Measurements from ENCODE around the gene MBNL1.

MBNL1 gene, protein sequence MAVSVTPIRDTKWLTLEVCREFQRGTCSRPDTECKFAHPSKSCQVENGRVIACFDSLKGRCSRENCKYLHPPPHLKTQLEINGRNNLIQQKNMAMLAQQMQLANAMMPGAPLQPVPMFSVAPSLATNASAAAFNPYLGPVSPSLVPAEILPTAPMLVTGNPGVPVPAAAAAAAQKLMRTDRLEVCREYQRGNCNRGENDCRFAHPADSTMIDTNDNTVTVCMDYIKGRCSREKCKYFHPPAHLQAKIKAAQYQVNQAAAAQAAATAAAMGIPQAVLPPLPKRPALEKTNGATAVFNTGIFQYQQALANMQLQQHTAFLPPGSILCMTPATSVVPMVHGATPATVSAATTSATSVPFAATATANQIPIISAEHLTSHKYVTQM

DNA sequence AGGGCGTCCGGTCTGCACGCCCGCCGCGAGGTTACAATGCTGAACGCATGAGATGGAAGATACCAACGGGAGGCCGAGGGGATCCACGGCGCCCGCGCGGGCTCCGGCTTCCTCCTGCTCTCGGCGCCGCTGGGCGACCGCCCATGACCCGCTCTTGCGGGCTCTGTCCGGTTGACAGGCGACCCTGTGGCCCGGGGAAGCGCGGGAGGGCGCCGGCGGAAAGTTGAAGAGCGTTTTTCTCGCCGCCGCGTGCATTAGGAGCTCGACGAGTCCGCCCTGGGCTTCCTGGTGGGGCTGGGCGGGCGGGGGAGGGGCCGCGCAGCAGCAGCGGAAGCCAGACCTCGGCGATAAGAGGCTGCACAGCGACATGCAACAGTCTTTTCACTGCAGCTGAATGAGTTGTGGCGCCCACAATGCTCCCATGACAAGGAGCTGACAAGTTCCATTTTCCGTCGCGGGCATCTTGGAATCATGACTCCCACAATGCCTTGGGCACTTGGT is at the start of gene MBNL1:
TSS of gene MBNL1 (plus strand) at position 375 of the 501 bp plus-strand sequence. CDS start 31,265 bp downstream, outside the sequence.
- peak; percentile 27 for DNase-seq

DNA sequence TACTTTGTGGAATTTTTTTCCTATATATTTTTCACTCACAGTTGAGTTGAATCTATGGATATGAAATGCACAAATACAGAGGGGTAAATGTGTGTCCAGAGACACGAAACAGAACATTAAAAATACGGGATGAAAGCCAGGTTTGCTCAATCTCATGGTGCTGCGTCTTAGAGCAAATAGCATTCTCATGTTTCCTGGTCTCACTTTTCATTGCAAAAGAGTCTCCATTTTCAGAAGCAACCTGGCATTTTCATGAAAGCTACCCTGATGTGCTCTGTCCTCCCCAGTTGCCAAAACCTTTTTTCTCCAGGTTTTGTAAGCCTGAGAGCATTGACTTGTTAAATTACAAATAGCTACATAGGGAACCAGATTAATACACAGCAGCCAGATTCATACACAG is 49.5 kb upstream of the MBNL1 start:
- no peak for DNase-seq

DNA sequence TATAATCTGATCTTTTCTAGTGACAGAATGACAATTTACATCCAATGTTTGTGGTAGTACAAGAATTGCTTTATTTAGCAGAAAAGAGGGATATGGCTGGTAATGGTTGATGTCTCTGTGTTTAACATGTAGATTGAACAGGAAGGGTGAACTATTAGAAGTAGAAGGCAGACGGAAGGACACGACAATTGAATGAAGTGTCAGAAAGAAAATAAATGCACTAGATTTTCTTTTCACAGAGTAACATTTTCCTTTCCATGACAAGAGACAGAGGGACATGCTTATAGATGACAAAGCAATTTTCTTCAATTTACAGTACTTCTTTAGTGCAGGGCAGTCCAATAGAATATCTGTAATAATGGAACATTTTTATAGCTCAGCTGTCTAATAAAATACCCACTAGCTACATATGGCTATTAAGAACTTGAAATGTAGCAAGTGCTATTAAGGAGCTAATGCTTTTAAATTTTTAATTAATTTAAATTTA is 48.9 kb upstream of the MBNL1 start:
- no peak for DNase-seq

DNA sequence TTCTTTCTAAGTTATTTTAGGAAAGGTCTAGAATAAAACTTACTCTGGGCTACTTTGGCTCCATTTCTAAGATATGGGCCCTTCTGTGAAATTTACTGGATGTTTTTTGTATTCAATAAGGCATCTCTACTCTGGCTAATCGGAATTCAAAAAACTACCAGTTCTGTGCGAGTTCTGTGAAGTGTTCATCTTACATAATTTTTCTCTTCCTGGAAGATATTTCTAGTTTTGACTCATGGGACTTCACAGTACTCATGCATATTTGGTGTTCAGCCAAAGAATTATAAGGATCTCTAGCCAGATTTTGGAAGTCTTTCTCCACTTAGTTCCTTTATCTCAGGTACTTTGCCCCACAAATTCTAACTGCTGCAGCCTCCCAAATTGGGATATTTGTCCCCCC is 46.4 kb upstream of the MBNL1 start:
- DNase-seq: no peak

DNA sequence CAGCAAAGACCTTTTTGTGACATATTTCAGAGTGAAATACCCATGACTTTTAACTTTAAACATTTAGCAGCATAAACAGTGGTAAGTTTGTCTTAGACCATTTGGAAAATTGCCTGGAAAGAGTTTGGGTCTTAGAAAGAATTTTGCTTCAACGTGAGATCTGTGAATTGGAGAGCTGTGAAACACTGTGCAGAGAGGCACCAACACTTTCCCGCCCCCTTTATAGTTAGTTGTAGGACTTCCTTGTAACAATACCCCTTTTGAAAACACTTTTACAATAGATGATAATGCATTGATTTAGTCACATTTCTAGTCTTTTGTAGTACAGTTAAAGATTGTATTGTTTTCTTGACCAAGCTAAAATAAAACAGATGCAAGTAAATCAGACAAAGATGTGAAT is 43.5 kb upstream of the MBNL1 start:
- DNase-seq: no peak

DNA sequence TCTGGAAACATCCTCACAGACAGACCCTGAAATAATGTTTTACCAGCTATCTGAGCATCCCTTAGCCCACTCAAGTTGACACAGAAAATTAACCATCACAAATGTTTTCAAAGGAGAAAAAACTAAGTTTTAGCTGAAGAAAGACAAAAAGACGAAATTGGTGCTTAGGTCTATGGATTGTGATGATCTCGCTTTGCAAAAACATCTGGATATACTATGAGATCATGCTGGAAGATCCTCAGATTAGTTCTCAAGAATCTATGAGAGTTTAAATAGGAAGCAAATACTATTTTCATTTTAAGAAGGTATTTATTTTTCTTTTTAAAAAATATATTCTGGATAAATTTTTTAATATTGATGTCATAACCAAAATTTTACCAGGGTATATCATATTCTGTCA is 42.6 kb upstream of the MBNL1 start:
- DNase-seq: no peak

DNA sequence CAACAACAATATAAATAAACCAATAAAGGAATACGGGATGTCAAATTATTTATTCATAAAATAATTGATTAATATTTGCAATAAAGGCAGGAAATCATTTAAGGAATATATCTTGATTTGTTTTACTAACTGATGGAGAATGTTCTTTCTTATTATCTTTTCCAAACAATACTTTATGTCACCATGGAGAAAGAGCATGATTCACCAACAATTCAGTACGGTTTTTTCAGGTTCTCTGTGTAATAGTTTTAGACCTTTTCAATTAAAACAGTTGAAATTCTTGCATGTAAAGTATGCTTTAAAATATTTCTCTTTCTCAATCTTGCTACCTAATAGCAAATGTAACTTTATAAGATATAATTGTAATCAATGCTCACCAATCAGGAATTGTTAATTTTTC is 41.7 kb upstream of the MBNL1 start:
- no peak for DNase-seq

DNA sequence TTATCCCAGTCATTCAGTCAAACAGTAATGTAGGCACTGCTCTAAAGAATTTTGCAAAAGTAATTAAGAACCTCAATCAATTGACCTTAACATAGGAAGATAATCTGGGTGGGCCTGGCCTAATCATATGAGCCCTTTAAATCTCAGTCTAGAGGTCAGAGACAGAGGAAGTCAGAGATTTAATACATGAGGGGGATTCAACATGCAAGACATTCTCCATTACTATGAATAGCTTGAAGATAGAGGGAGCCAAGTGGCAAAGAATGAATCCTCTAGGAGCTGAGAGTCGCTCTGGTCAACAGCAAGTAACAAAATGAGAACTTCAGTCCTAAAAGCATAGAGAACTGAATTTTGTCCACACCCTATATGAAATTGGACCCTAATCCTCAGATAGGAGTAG is 39.0 kb upstream of the MBNL1 start:
- no peak for DNase-seq

DNA sequence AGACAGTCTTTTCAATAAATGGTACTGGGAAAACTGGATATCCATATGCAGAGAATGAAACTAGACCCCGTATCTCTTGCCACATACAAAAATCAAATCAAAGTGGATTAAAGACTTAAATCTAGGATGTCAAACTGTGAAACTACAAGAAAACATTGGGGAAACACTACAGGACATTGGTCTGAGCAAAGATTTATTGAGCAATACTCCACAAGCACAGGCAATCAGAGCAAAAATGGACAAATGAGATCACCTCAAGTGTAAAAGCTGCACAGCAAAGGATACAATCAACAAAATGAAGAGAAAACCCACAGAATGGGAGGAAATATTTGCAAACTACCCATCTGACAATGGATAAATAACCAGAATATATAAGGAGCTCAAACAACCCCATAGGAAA is 38.4 kb upstream of the MBNL1 start:
- DNase-seq: no peak

DNA sequence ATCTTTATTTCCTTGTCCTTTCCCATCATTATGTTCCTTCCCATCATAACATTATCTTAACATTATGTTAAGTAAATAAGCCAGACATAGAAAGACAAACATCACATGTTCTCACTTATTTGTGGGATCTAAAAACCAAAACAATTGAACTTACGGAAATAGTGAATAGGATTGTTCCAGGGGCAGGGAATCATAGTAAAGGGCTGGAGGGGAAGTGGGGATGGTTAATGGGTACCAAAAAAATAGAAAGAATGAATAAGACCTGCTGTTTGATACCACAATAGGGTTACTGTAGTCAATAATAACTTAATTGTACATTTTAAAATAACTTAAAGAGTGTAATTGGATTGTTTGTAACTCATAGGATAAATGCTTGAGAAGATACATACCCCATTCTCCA is 36.7 kb upstream of the MBNL1 start:
- DNase-seq: no peak

DNA sequence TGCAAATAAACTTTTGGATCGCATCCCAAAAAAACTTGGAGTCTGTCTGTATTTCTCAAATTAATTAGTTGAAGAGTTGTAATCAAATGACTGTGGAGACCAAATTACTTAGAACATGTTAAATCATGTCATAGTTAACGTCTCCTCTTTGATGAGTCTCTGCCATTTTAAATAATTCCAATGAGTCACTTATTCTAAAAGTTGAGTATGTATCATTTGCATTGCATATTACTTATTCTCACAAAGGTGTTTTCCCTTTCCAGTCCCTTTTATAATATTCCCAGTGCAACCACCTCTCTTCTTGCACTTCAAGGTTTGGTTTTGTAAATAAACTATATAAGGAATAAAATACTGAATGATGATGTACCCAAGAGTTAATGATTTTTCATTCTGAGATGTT is 36.0 kb upstream of the MBNL1 start:
- no peak for DNase-seq

DNA sequence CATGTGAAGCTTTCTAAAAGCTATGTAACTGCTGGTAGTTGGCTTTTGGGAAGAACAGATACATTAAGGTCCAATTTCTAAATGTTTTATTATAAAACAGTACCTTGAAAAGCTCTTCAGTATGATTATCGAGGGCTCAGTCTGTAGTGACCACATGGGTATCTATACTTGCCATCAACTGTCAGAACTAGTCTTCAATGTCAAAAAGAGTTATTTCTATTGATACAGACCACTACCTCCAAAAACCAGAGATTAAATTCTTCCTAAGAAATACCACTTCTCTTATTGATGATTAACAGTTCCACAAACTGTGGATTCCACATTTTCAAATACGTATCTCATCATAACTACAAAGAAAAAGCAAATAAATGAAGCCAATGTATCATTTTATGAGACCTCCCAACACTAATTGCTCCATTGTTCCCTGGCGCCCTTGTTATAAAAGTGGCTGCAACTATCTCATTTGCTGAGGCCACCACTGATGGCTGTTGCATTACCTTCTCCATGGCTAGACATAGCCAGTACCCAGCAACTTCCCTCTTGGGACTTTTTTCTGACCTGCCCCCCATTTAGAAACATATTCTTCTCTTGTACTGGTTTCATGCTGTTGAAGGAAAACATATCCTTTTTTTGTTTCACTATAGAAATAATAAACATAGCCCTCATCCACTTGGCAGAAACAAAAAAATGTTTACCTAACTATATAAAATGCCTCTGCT is 33.9 kb upstream of the MBNL1 start:
- no peak for DNase-seq

DNA sequence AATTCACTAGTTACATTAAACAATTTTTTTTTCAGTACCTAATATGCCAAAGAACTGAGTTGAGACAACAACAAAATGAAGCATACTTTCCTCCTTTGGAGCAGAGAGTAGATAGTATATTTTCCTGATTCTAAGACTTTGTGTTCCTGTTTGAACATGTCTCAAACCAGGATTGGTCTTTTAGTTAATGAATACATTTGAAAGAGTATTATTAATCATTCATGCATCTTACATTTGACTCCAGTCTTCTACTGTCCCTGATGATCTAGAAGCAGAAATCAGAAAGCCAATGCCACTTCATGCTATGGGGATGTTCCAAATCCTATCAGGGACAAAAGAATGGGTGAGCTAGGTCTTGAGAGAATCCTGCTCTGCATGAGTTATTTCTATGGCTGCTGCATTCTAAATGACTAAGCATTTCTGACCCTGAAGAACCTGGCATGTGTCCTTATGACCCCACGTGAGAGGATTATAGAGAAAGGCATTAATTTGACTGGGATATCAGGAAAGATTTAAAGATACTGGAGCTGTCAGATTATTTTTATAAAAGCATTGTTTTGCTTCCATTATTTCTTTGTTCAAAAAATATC is 32.9 kb upstream of the MBNL1 start:
- no peak for DNase-seq

DNA sequence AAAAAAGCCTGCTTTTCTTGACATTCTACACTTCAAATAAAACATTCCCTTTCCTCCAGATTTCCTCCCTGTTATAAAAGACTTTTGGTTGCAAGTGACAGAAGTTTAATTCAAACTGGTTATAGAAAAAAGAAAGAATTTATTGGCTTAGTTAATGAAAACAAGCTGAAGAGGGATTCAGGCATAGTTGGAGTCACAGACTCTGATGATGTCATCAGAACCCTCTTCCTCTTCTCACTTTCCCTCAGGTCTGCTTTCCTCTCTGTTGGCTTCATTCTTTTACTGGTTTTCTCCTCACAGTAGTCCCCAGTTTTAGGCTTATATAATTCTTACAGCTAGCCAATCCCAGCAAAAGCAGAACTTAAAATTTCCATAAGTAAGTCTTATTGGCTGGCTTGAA is 32.0 kb upstream of the MBNL1 start:
- no peak for DNase-seq

DNA sequence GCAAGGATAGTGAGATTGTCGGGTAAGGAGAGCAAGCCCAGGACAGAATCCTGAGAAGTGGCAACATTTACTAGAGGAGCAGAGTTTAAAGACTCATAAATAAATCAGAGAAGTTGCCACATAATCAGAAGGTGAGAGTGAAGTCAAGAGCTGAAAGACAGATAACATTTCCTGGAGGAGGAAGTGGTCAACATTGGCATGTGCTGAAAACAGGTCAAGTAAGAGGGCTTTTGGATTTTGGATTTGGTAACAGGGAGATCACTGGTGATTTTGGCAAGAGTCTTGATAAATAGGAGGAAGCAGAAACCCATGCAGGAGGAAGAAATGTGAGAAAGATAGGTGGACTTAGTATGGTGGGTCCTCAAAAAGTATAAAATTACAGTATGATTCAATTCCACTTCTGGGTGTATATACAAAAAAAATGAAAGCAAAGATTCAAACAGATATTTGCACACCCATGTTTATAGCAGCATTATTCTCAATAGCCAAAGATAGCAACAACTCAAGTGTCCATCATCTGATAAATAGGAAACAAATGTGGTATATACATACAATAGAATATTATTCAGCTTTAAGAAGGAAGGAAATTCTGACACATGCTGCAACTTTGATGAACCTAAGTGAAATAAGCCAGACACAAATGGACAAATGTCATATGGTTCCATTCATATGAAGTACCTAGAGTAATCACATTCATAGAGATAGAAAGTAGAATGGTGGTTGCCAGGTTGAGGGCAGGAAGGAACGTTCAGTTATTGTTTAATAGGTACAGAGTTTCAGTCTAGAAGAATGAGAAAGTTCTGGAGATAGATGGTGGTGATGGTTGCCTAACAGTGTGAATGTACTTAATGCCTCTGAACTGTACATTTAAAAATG is 27.3 kb upstream of the MBNL1 start:
- no peak for DNase-seq

DNA sequence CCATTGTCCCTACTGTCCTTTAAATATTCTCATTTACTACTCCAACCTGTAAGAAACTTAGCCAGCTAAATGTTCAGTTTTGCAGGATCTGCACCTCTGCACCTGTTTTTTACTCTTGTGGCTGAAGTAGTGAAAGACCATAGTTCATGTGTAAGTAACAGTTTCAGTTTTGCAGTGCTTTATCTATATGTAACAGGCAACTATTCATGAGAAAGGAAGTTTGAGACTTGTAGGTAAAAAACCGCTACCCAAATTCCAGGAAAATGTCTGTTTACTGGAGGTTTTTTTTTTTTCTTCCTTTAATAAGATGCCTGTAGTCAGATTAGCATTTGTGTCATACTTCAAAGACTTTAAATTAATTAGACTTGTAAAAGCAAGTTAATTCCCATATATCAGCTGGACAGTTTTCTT is 25.4 kb upstream of the MBNL1 start:
- no peak for DNase-seq

DNA sequence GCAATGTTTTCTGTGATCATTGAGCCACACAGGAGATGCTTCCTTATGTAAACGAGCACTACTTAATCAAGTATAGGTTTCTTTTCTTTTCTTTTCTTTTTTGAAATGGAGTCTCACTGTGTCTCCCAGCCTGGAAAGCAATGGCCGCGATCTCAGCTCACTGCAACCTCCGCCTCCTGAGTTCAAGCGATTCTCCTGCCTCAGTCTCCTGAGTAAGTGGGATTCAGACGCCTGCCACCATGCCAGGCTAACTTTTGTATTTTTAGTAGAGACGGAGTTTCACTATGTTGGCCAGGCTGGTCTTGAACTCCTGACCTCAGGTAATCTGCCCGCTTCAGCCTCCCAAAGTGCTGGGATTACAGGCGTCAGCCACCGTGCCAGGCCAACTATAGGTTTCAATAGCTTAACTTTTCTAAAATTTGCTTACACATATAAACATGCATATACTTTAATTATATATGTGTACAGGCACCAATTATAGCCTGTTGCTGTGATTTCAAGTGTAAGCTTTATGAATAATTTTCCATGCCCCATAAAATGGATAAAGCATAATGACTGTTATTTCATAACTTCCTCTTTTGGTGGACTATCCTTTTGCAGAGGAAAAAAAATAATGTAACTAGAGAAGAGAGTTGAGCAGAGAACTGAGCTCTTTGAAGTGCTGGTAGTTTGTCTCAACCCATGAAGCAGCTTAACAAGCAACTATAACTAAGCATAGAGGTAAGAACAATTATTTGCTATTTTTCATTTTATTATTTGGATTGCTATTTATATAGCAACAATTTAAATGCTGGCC is 24.8 kb upstream of the MBNL1 start:
- no peak for DNase-seq

DNA sequence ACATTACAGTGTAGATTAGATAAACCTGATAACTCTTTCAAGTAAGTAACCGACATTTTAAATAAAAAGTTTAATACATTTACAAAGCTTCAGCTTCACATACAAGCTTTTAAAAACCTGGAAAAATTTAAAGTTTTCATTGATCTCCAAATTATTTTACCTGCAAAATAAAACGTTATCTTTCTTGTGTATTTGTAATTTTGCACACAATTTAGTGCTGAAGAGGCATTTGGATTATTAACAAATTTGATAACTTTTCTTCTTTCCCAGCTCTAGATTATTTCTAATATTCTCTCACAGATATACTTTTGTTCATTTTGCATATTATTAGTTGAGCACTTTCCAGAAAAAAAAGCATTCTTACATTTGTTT is 24.2 kb upstream of the MBNL1 start:
- DNase-seq: no peak

DNA sequence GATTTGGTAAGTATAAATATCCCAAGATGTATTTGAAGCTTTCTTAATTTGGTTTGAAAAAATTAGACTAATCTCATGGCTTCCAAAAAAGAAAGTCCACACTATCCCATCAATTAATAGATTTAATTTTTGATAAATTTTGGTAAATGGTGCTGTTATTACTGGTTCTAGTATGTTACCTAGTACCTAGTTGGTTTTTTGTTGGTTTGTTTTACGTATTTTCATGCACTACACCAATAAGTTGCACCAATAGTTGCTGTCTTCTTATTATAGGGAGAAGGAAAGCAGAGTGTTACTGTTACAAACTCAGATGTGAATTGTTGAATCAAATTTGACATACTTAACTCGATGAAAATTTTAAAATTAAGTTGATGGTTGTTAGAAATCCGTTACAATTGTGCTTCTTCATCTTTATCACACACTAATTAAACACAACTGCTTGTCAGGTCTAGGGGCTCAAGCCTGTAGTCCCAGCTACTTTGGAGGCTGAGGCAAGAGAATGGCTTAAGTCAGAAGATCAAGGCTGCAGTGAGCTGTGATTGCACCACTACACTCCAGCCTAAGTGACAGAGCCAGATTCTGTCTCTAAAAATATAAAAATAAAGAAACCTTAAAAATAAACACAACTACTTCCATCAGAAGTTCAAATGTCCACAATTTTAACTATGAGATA is 23.1 kb upstream of the MBNL1 start:
- no peak for DNase-seq

DNA sequence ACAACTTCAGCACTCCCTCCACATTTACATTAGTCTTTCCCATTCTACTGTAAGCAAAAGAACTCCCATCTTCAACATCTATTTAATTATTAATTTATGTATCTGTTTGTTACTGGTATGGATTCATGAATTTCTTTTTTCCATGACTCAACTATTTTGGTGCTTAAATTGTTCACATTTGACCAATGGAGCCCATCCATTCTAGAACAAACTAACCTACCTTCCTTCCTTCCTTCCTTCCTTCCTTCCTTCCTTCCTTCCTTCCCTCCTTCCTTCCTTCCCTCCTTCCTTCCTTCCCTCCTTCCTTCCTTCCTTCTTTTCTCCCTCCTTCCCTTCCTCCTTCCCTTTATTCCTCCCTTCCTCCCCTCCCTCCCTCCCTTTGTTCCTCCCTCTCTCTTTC is 16.8 kb upstream of the MBNL1 start:
- no peak for DNase-seq

DNA sequence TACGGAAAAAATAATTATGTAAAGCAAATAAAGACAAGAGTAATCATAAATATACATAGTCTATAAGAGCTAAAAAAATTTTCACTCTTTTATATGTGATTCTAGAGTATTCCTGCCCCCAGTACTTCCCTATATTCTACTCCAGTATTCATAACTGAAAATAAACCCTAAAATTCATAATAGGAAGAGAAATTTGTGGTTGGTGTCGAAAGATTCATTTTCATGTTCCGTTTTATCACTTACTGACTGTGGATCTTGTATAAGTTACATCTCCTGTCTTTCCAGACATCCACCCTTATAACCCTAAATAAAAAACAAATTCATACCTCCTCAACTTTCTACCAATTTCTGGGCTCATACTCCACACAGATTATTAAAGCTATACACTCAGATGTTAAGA is 16.0 kb upstream of the MBNL1 start:
- no peak for DNase-seq
